Caki2 (cell line): Measurements from ENCODE around the gene GPC6. TPM values are rescaled to one million over a fixed set of nuclear protein-coding genes. Genes with fewer than 3 reads are reported as not detected.

Source experiments
- DNase-seq: peaks from one replicate; pipeline ENCODE4 v3.0.0-alpha.2; 2015; ENCODE audit warnings: low read depth
- in situ Hi-C: cut with HindIII; loops from 2 replicates; pipeline ENCODE4 v1.10.0; 2016; ENCODE audit warnings: low sequenced_read_pairs, low pct_unique_long_range_greater_than_20kb, mixed read lengths
- total RNA-seq: library from RNA; depleted of rRNA; stranded (reverse); fragments of >200 nt; shearing (Covaris generic); gene quantifications from 2 replicates; pipeline ENCODE4 v1.2.3, GENCODE V29; 2014; ENCODE audit warnings: low replicate concordance

Gene GPC6
- total RNA-seq, 1 experiment from 2014 or later = 6.7 TPM

- DNase-seq = no peak
- in situ Hi-C loops = no loop called here
These were observed 427.2 kb downstream of the GPC6 start for GRCh38 chr13:93653776-93654175.

- no peak for DNase-seq
These were observed 428.5 kb downstream of the GPC6 start for GRCh38 chr13:93655154-93655553.

GRCh38 chr13:93660391-93661063 is 433.9 kb downstream of the GPC6 start:
- in situ Hi-C loops = no loop called here
- DNase-seq = no peak

More at GRCh38 chr13:93655154-93655553, 428.5 kb downstream of the GPC6 start:
- in situ Hi-C loops = no loop called here

GRCh38 chr13:93670866-93671265 is 444.3 kb downstream of the GPC6 start:
- DNase-seq = no peak
- in situ Hi-C loops = no loop called here

DNA sequence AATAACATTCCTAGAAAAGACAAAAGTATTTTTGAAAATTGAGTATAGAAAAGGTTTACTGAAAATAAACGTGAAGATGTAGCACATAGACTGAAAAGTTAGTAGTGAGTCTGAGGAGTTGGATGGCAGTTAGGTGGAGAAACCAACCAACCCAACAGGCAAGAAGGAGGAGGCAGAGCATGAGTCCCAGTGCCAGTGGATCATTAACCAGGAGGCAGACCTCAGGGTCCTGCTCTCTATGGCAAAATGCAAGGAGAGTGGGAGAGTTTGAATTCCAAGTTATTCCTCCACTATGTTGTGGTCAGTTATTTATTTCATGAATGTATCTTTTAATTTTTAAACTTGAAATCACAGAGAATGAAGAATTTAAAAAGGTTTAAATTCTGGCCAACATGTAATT is 446.4 kb downstream of the GPC6 start:
- DNase-seq = no peak
- in situ Hi-C loops = no loop called here

DNA sequence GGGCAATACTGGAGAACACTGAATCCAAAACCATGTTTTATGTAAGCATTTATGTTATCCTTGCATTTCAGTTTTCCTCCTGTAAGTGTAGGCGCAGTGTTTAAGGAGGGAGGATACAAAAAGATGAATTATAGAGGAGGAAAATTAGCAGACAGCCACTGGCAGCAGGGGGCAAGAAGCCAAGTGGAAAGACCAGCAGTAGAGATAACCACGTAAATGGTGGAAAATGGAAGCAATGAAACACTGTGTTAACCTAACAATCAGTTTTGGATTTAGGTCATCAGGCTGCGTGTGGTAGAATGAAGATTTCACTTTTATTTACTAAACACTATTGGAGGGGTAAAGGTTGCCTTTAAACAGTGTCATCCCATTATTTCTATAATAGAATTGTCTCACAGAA is 447.3 kb downstream of the GPC6 start:
- no peak for DNase-seq
- in situ Hi-C loops = no loop called here

DNA sequence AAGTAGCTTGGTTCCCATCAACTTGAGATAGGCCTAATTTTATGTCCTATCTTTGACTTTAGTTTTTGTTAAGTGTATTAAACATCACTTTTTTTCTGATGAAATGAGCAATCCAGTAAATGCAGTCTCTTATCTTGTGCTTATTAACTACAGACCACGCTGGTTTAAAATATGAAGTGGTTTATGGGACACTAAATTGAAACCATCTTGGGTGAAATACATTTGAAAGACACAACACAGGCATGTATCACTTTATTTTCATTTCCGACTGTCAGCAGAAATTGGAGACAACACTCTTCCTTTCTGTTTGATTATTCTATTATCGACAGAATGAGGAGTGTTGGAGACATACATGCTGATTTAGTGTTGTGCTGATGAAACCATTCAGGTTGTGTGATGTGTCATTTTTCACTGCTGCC is 447.7 kb downstream of the GPC6 start:
- in situ Hi-C loops = no loop called here
- no peak for DNase-seq

GRCh38 chr13:93680329-93680728 is 453.7 kb downstream of the GPC6 start:
- in situ Hi-C loops = no loop called here
- DNase-seq = no peak

DNA sequence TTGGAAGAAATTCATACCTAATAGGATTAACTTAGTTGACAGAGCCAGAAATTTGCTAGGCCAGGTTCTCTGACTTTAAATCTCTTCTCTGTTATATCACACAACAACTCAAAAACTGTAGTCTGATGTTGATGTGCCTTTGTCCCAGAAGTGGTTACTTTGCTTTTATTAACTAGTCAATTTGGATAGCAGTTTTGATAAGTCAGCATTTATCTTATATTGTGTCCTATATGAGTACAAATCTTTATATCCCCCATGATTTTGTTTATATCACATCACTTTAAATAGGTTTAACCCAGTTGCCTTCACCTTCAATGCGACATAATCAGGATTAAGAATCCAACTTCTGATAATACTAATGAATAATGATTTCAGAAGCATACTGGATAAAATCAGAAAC is 459.3 kb downstream of the GPC6 start:
- in situ Hi-C loops = no loop called here
- no peak for DNase-seq

- DNase-seq = no peak
- in situ Hi-C loops = no loop called here
These were observed 459.8 kb downstream of the GPC6 start for GRCh38 chr13:93686399-93686798.

GRCh38 chr13:93687261-93687660 is 460.7 kb downstream of the GPC6 start:
- no peak for DNase-seq
- in situ Hi-C loops = no loop called here

DNA sequence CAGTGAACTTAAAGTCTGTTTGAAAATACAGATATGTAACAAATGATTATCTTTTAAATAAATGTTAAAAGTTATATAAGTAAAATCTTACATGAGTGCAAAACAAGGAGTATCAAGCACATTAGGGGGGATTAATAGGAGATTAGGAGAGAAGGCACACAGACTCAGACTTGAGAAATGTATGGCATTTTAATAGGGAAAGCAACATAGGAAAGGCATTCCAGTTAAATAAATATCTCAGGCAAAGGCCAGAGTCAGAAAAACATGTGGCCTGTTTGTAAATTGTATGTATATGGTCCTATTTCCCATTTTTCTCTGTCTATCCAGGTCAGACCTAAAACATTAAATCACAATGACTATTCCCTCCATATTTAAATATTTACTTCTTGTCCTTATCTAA is 462.7 kb downstream of the GPC6 start:
- in situ Hi-C loops = no loop called here
- DNase-seq = no peak

- in situ Hi-C loops = no loop called here
- no peak for DNase-seq
These were observed 463.5 kb downstream of the GPC6 start for GRCh38 chr13:93690139-93690538.

GRCh38 chr13:93698016-93698613 is 471.5 kb downstream of the GPC6 start:
- DNase-seq = peak; percentile 49
- in situ Hi-C loops = no loop called here

GRCh38 chr13:93700115-93700514 is 473.5 kb downstream of the GPC6 start:
- DNase-seq = no peak
- in situ Hi-C loops = no loop called here

DNA sequence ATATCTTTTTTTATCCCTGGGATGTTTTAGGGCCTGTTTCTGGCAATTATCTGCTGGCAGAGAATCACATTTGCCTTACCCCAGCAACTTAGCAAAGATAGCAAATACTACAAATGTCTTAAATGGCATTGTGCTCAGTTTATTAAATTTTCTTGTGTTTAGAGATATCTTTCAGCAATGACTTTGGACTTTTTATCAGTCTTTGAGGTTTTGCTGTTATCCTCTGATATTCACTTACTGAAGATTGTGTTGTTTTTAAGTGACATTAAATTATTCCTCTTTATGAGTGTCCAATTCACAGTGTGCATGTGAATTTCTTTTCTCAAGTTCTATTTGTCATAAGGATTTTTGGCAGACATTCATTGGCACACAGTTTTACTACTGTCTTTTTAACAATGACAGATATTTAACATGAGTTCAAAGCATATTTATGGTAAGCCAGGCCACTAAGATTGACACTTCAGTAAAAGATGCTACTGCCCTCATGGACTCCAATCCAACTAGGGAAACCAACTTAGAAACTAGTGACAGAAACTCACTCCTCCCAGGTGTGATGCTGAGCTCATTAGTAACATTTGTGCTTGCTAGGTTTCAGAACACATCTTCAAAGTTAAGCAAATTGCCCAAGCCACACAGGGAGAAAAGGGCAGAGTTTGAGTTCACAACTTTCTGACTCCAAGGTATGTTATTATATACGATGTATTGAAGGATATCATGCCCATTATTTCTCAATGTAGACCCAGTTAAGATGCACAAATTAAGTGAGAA is 481.9 kb downstream of the GPC6 start:
- in situ Hi-C loops = no loop called here
- DNase-seq = no peak

GRCh38 chr13:93709506-93710244 is 483.1 kb downstream of the GPC6 start:
- DNase-seq = no peak
- in situ Hi-C loops = no loop called here

- in situ Hi-C loops = no loop called here
- no peak for DNase-seq
These were observed 487.6 kb downstream of the GPC6 start for GRCh38 chr13:93714171-93714570.

- DNase-seq = no peak
- in situ Hi-C loops = no loop called here
These were observed 489.3 kb downstream of the GPC6 start for GRCh38 chr13:93715866-93716265.
